HEK293T (cell line): ENCODE measurements around the gene PCDH12.

Experiments
- BHLHE40 ChIP-seq: fragments of 450-650 bp; IDR thresholded peaks from 2 replicates; pipeline ENCODE4 v1.6.1; 2016; ENCODE audit warnings: mild to moderate bottlenecking, moderate library complexity, borderline replicate concordance
- FOXM1 ChIP-seq: fragments of 450-650 bp; IDR thresholded peaks from 2 replicates; pipeline ENCODE4 v1.6.1; 2017; ENCODE audit warnings: mild to moderate bottlenecking, borderline replicate concordance
- NFRKB ChIP-seq: fragments of 450-650 bp; IDR thresholded peaks from 2 replicates; pipeline ENCODE4 v1.6.1; 2016; ENCODE audit warnings: mild to moderate bottlenecking, moderate library complexity

DNA sequence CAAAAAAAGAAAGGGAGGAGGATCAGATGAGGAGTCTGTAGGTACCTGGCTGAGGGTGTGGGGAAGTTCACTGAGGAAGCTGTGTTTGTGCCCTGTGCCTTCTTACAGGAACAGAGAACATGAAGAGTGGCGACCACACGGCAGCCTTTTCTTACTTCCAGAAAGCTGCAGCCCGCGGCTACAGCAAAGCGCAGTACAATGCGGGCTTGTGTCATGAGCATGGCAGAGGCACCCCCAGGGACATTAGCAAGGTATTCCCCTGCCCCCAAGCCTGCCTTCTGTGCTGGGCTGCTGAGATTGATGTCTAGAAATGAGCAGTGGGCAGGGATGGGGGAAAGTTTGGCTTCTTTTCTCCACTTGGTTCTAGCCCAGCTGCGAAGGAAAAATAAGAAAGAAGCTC, 24.9 kb downstream of the PCDH12 start:
- no peak for TF ChIP-seq NFRKB
- TF ChIP-seq BHLHE40 = no peak
- no peak for TF ChIP-seq FOXM1
